Lower leg skin (tissue), 3 donors: Measurements from ENCODE around the gene MVB12B.
"Not testable (repeated sequence)": the region's sequence is repeated elsewhere in the genome, so short reads cannot be mapped to it uniquely, and the experiment has no call there.

ENCODE experiments used
- POLR2A ChIP-seq, 2 donors: fragments of 450-650 bp; IDR thresholded peaks; one replicate each; pipeline ENCODE4 v1.6.1; 2016 to 2017; ENCODE audit warnings: antibody characterized with exemption in 2 of 2, mild to moderate bottlenecking in 1 of 2, moderate library complexity in 1 of 2
- TF ChIP-seq, protein P1 (sequence below), 3 donors: fragments of 450-650 bp; IDR thresholded peaks; one replicate each; pipeline ENCODE4 v1.5.1; 2016; ENCODE audit warnings: antibody characterized with exemption in 3 of 3, mild to moderate bottlenecking in 3 of 3, moderate library complexity in 2 of 3

DNA sequence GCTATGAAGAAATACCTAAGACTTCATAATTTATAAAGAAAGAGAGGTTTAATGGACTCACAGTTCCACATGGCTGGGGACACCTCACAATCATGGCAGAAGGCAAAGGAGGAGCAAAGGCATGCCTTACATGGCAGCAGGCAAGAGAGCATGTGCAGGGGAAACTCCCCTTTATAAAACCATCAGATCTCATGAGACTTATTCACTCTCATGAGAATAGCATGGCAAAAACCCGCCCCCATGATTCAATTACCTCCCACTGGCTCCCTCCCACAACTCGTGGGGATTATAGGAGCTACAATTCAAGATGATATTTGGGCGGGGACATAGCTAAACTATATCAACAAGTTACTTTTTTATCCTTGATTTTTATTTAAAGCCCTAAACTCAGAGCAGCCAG is 150.8 kb downstream of the MVB12B start:
- TF ChIP-seq, protein P1, sequence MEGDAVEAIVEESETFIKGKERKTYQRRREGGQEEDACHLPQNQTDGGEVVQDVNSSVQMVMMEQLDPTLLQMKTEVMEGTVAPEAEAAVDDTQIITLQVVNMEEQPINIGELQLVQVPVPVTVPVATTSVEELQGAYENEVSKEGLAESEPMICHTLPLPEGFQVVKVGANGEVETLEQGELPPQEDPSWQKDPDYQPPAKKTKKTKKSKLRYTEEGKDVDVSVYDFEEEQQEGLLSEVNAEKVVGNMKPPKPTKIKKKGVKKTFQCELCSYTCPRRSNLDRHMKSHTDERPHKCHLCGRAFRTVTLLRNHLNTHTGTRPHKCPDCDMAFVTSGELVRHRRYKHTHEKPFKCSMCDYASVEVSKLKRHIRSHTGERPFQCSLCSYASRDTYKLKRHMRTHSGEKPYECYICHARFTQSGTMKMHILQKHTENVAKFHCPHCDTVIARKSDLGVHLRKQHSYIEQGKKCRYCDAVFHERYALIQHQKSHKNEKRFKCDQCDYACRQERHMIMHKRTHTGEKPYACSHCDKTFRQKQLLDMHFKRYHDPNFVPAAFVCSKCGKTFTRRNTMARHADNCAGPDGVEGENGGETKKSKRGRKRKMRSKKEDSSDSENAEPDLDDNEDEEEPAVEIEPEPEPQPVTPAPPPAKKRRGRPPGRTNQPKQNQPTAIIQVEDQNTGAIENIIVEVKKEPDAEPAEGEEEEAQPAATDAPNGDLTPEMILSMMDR (IDR thresholded peaks at IDR 0.05): not testable (repeated sequence)
- TF ChIP-seq POLR2A (IDR thresholded peaks at IDR 0.05): not testable (repeated sequence)
